Astrocyte (in vitro differentiated cells and primary cell): Measurements from ENCODE around the gene SGO1.

ENCODE experiments used
- CTCF ChIP-seq: IDR thresholded peaks from 2 replicates; pipeline ENCODE4 v1.5.1; 2011; ENCODE audit warnings: low read depth, mild to moderate bottlenecking, inconsistent platforms, low read length, moderate library complexity; ENCODE audit not compliant: insufficient read depth
- EZH2 ChIP-seq: IDR thresholded peaks from 2 replicates; pipeline ENCODE4 v1.6.1; 2012; ENCODE audit warnings: mild to moderate bottlenecking, low read length, inconsistent platforms; ENCODE audit not compliant: insufficient read depth

- no peak for TF ChIP-seq CTCF
- TF ChIP-seq EZH2 = no peak
These were observed 45.1 kb downstream of the SGO1 start for GRCh38 chr3:20140881-20141280.
